ENCODE data around the gene TMEM267.

Gene TMEM267

GRCh38 chr5:43421450-43422133, 62.1 kb downstream of the TMEM267 start:
- Histone ChIP-seq H3K27me3 (ENCODE audit: insufficient read depth, poor library complexity, severe bottlenecking) (no peaks in the 10 kb centered on the region), H3K27ac (replicated peaks) (no peak overlapping the region), H3K4me3 (replicated peaks; ENCODE audit: insufficient read depth, low read length) (no peak overlapping the region)
- TF ChIP-seq GABPA (IDR thresholded peaks at IDR 0.05; ENCODE audit: low read depth) (no peak), POLR2AphosphoS5 (IDR thresholded peaks at IDR 0.05; ENCODE audit: low read depth) (no peak), SPI1 (IDR thresholded peaks at IDR 0.05; ENCODE audit: borderline replicate concordance, low read depth) (no peak), REST (IDR thresholded peaks at IDR 0.05; ENCODE audit: insufficient replicate concordance, low read depth) (no peak), CTCF (IDR thresholded peaks at IDR 0.05; ENCODE audit: insufficient read depth, low read length) (no peak)
- DNase-seq (ENCODE audit: low read depth in 1 of 2, low spot score in 1 of 2), result no peak

GRCh38 chr5:43420241-43420640, 63.4 kb downstream of the TMEM267 start:
- no peak for TF ChIP-seq SPI1 (IDR thresholded peaks at IDR 0.05; ENCODE audit: borderline replicate concordance, low read depth)
- TF ChIP-seq GABPA (IDR thresholded peaks at IDR 0.05; ENCODE audit: low read depth), result no peak
- TF ChIP-seq REST (IDR thresholded peaks at IDR 0.05; ENCODE audit: insufficient replicate concordance, low read depth), result no peak
- no peak for TF ChIP-seq POLR2AphosphoS5 (IDR thresholded peaks at IDR 0.05; ENCODE audit: low read depth)
- no peak for TF ChIP-seq CTCF (IDR thresholded peaks at IDR 0.05; ENCODE audit: insufficient read depth, low read length)
- DNase-seq (ENCODE audit: low read depth in 1 of 2, low spot score in 1 of 2), result no peak
- no peaks in the 10 kb centered on the region for H3K27me3 ChIP-seq (ENCODE audit: insufficient read depth, poor library complexity, severe bottlenecking)
- no peak overlapping the region for H3K27ac ChIP-seq (replicated peaks)
- no peak overlapping the region for H3K4me3 ChIP-seq (replicated peaks; ENCODE audit: insufficient read depth, low read length)

- no peaks in the 10 kb centered on the region for H3K27me3 ChIP-seq (ENCODE audit: insufficient read depth, poor library complexity, severe bottlenecking)
- TF ChIP-seq SPI1 (IDR thresholded peaks at IDR 0.05; ENCODE audit: borderline replicate concordance, low read depth) (no peak), REST (IDR thresholded peaks at IDR 0.05; ENCODE audit: insufficient replicate concordance, low read depth) (no peak), CTCF (IDR thresholded peaks at IDR 0.05; ENCODE audit: insufficient read depth, low read length) (no peak), POLR2AphosphoS5 (IDR thresholded peaks at IDR 0.05; ENCODE audit: low read depth) (no peak), GABPA (IDR thresholded peaks at IDR 0.05; ENCODE audit: low read depth) (no peak)
- DNase-seq (ENCODE audit: low read depth in 1 of 2, low spot score in 1 of 2), result no peak
- H3K27ac ChIP-seq (replicated peaks), result no peak overlapping the region
- no peak overlapping the region for H3K4me3 ChIP-seq (replicated peaks; ENCODE audit: insufficient read depth, low read length)
Measured at GRCh38 chr5:43418561-43418960, 65.1 kb downstream of the TMEM267 start.
